Activated T-cell treated with anti-CD3 and anti-CD28 coated beads for 1 hour (primary cell): ENCODE data around the gene PLXNA2.

Experiments
- DNase-seq: peaks from one replicate; pipeline ENCODE4 v3.0.0-alpha.2; 2020; ENCODE audit warnings: low read depth

The PLXNA2 gene

GRCh38 chr1:208222376-208223126 lies 21.6 kb downstream of the PLXNA2 start:
- no peak for DNase-seq

- no peak for DNase-seq
Measured at GRCh38 chr1:208221291-208221622, 22.9 kb downstream of the PLXNA2 start.

- DNase-seq = no peak
Measured at GRCh38 chr1:208219659-208220282, 24.4 kb downstream of the PLXNA2 start.

- DNase-seq = no peak
Measured at GRCh38 chr1:208219098-208219658, 25.0 kb downstream of the PLXNA2 start.

GRCh38 chr1:208218237-208219097 lies 25.7 kb downstream of the PLXNA2 start:
- no peak for DNase-seq

GRCh38 chr1:208217781-208218180 lies 26.4 kb downstream of the PLXNA2 start:
- DNase-seq = no peak

- DNase-seq = no peak
Measured at GRCh38 chr1:208216806-208217205, 27.4 kb downstream of the PLXNA2 start.

- DNase-seq = no peak
Measured at GRCh38 chr1:208216062-208216461, 28.1 kb downstream of the PLXNA2 start.

- DNase-seq = no peak
Measured at GRCh38 chr1:208215393-208215792, 28.8 kb downstream of the PLXNA2 start.

GRCh38 chr1:208213786-208214185 lies 30.4 kb downstream of the PLXNA2 start:
- DNase-seq = no peak

- no peak for DNase-seq
Measured at GRCh38 chr1:208212893-208213292, 31.3 kb downstream of the PLXNA2 start.

- DNase-seq = no peak
Measured at GRCh38 chr1:208211921-208212843, 32.0 kb downstream of the PLXNA2 start.

GRCh38 chr1:208209896-208210589 lies 34.1 kb downstream of the PLXNA2 start:
- no peak for DNase-seq

- no peak for DNase-seq
Measured at GRCh38 chr1:208209286-208209685, 34.9 kb downstream of the PLXNA2 start.

- no peak for DNase-seq
Measured at GRCh38 chr1:208208132-208208487, 36.1 kb downstream of the PLXNA2 start.

GRCh38 chr1:208207388-208208131 lies 36.6 kb downstream of the PLXNA2 start:
- no peak for DNase-seq

GRCh38 chr1:208206092-208206698 lies 38.0 kb downstream of the PLXNA2 start:
- DNase-seq = no peak

- no peak for DNase-seq
Measured at GRCh38 chr1:208205216-208206013, 38.8 kb downstream of the PLXNA2 start.

- DNase-seq = no peak
Measured at GRCh38 chr1:208204779-208205178, 39.4 kb downstream of the PLXNA2 start.
